Neuronal stem cell (in vitro differentiated cells): ENCODE results near the gene CD34.

ENCODE experiments used
- DNase-seq: peaks from one replicate; pipeline ENCODE4 v3.0.0-alpha.2; 2013; ENCODE audit warnings: low spot score
- H2AFZ ChIP-seq: one replicate; pipeline ENCODE4 v1.6.1; 2013; ENCODE audit warnings: mild to moderate bottlenecking, low read length, inconsistent platforms
- H2AK5ac ChIP-seq: 2 replicates; pipeline ENCODE4 v1.6.1; 2013; ENCODE audit warnings: low read depth, mild to moderate bottlenecking, inconsistent platforms, low read length, moderate library complexity, mixed read lengths
- H2BK120ac ChIP-seq: 2 replicates; pipeline ENCODE4 v1.6.1; 2013; ENCODE audit warnings: low read depth, mild to moderate bottlenecking, inconsistent platforms, low read length, moderate library complexity, mixed read lengths
- H2BK12ac ChIP-seq: one replicate; pipeline ENCODE4 v1.6.1; 2013; ENCODE audit warnings: low read length, inconsistent platforms
- H2BK15ac ChIP-seq: 2 replicates; pipeline ENCODE4 v1.6.1; 2013; ENCODE audit warnings: mild to moderate bottlenecking, low read length, inconsistent platforms, mixed read lengths
- H2BK5ac ChIP-seq: one replicate; pipeline ENCODE4 v1.6.1; 2013; ENCODE audit warnings: inconsistent platforms, mild to moderate bottlenecking, low read length, moderate library complexity
- H3K14ac ChIP-seq: one replicate; pipeline ENCODE4 v1.6.1; 2013; ENCODE audit warnings: low read length, inconsistent platforms
- H3K18ac ChIP-seq: 2 replicates; pipeline ENCODE4 v1.6.1; 2013; ENCODE audit warnings: low read length, inconsistent platforms
- H3K23ac ChIP-seq: 2 replicates; pipeline ENCODE4 v1.6.1; 2013; ENCODE audit warnings: low read depth, mild to moderate bottlenecking, mixed read lengths, low read length, inconsistent platforms; ENCODE audit not compliant: poor library complexity
- H3K27ac ChIP-seq: replicated peaks from 3 replicates; pipeline ENCODE4 v1.5.1; 2013; ENCODE audit warnings: low read length, inconsistent platforms
- H3K27me3 ChIP-seq, 3 experiments: 2 replicates each; pipeline ENCODE4 v1.6.1; 2013; ENCODE audit warnings: low read length in 3 of 3, mild to moderate bottlenecking in 2 of 3, inconsistent platforms in 1 of 3, low read depth in 1 of 3, mixed read lengths in 1 of 3, moderate library complexity in 1 of 3; ENCODE audit not compliant: control insufficient read depth in 3 of 3, insufficient read depth in 3 of 3
- H3K36me3 ChIP-seq, 2 donors: replicated peaks in 1 of 2; 2 replicates each; pipeline ENCODE4 v1.6.1; 2013; ENCODE audit warnings: low read length in 2 of 2; ENCODE audit not compliant: control insufficient read depth in 2 of 2, insufficient read depth in 2 of 2
- H3K4ac ChIP-seq: 2 replicates; pipeline ENCODE4 v1.6.1; 2013; ENCODE audit warnings: inconsistent platforms, mild to moderate bottlenecking, low read length, moderate library complexity
- H3K4me1 ChIP-seq, 2 donors: 1 replicate in 1 of 2; 2 replicates in 1 of 2; pipeline ENCODE4 v1.6.1; 2013; ENCODE audit warnings: low read length in 2 of 2, low read depth in 1 of 2; ENCODE audit not compliant: control insufficient read depth in 2 of 2, insufficient read depth in 1 of 2
- H3K4me2 ChIP-seq: one replicate; pipeline ENCODE4 v1.6.1; 2013; ENCODE audit warnings: mild to moderate bottlenecking, low read length, inconsistent platforms; ENCODE audit not compliant: insufficient read depth, poor library complexity, severe bottlenecking
- H3K4me3 ChIP-seq, 2 donors: 2 replicates each; pipeline ENCODE4 v1.5.1; 2013; ENCODE audit warnings: low read length in 2 of 2, mild to moderate bottlenecking in 2 of 2, inconsistent platforms in 1 of 2, moderate library complexity in 1 of 2
- H3K79me1 ChIP-seq: one replicate; pipeline ENCODE4 v1.6.1; 2013; ENCODE audit warnings: low read depth, mild to moderate bottlenecking, inconsistent platforms, low read length, moderate library complexity
- H3K9ac ChIP-seq: one replicate; pipeline ENCODE4 v1.6.1; 2013; ENCODE audit warnings: mild to moderate bottlenecking, low read depth, low read length, inconsistent platforms; ENCODE audit not compliant: poor library complexity
- H3K9me3 ChIP-seq, 2 donors: replicated peaks in 1 of 2; 2 replicates each; pipeline versions ENCODE3 to v1.6.1; 2013; ENCODE audit warnings: low read length in 2 of 2, mild to moderate bottlenecking in 2 of 2, inconsistent platforms in 1 of 2, low read depth in 1 of 2, mixed read lengths in 1 of 2, moderate library complexity in 1 of 2; ENCODE audit not compliant: control insufficient read depth in 2 of 2, insufficient read depth in 1 of 2
- H4K8ac ChIP-seq: one replicate; pipeline ENCODE4 v1.6.1; 2013; ENCODE audit warnings: low read depth, mild to moderate bottlenecking, inconsistent platforms, low read length, moderate library complexity
- H4K91ac ChIP-seq: one replicate; pipeline ENCODE4 v1.6.1; 2013; ENCODE audit warnings: low read length, low read depth, mild to moderate bottlenecking, inconsistent platforms; ENCODE audit not compliant: poor library complexity
- WGBS, 2 donors: extraction: QIAGEN DNeasy Blood & Tissue Kit; methylation state at CpG; one replicate each; pipeline ENCODE4 v1.1.7; 2013; ENCODE audit warnings: missing lambda C conversion rate in 2 of 2, mixed read lengths in 1 of 2; ENCODE audit not compliant: insufficient read length in 2 of 2, insufficient replicate concordance in 1 of 2; ENCODE audit errors: extremely low coverage in 2 of 2; 5-methylcytosine and 5-hydroxymethylcytosine counted together

The CD34 gene

GRCh38 chr1:207860531-207860930 lies 50.4 kb downstream of the CD34 start:
- no peak overlapping the region for H3K23ac ChIP-seq
- no peak overlapping the region for H4K8ac ChIP-seq
- no peak overlapping the region for H2AK5ac ChIP-seq
- WGBS, 2 donors: no CpG with 5 or more reads among the region's 5 CpGs
- no peaks in the 10 kb centered on the region for H3K9me3 ChIP-seq
- no peak overlapping the region for H4K91ac ChIP-seq
- no peak overlapping the region for H3K27ac ChIP-seq
- peaks cover 0 to 95% of the 10 kb centered on the region in 2 donors for H3K36me3 ChIP-seq
- no peak overlapping the region for H2AFZ ChIP-seq
- no peak for DNase-seq
- H3K9ac ChIP-seq: no peak overlapping the region
- H3K4me1 ChIP-seq: no peaks in the 10 kb centered on the region
- no peak overlapping the region for H3K4me2 ChIP-seq
- no peak overlapping the region for H2BK15ac ChIP-seq
- H2BK12ac ChIP-seq: no peak overlapping the region
- no peak overlapping the region for H2BK120ac ChIP-seq
- no peak overlapping the region for H3K4me3 ChIP-seq
- no peak overlapping the region for H3K18ac ChIP-seq
- H3K79me1 ChIP-seq: no peaks in the 10 kb centered on the region
- no peaks in the 10 kb centered on the region for H3K27me3 ChIP-seq
- H3K4ac ChIP-seq: no peak overlapping the region
- H3K14ac ChIP-seq: no peak overlapping the region
- H2BK5ac ChIP-seq: no peak overlapping the region

DNA sequence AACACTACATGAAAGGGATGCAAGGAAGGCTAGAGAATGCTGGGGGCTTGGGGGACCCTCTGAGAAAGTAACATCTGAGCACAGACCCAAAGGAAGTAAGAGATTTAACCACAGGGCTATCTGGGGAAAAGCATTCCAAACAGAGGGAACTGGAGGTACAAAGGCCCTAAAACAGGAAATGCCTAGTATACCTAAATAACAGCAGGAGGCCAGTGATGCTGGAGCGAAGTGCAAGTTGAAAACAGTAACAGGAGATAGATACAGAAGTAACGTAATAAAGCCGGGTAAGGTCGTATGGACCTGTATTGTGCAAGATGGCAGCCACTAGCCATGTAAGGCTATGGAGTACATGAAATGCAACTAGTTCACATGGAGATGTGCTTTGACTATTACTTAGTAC lies 52.1 kb downstream of the CD34 start:
- Histone ChIP-seq H3K9me3 (no peaks in the 10 kb centered on the region), H3K14ac (no peak overlapping the region), H3K79me1 (no peaks in the 10 kb centered on the region), H4K91ac (no peak overlapping the region), H3K18ac (no peak overlapping the region), H3K4me2 (no peak overlapping the region), H3K23ac (no peak overlapping the region), H3K36me3 (peaks cover 0 to 86% of the 10 kb centered on the region in 2 donors), H3K27ac (no peak overlapping the region), H2AK5ac (no peak overlapping the region), H4K8ac (no peak overlapping the region), H2BK5ac (no peak overlapping the region), H2BK15ac (no peak overlapping the region), H3K4ac (no peak overlapping the region), H2AFZ (no peak overlapping the region), H3K27me3 (no peaks in the 10 kb centered on the region), H3K9ac (no peak overlapping the region), H2BK12ac (no peak overlapping the region), H3K4me3 (no peak overlapping the region), H2BK120ac (no peak overlapping the region), H3K4me1 (no peaks in the 10 kb centered on the region)
- no peak for DNase-seq
- WGBS, 2 donors: no CpG with 5 or more reads among the region's 4 CpGs

DNA sequence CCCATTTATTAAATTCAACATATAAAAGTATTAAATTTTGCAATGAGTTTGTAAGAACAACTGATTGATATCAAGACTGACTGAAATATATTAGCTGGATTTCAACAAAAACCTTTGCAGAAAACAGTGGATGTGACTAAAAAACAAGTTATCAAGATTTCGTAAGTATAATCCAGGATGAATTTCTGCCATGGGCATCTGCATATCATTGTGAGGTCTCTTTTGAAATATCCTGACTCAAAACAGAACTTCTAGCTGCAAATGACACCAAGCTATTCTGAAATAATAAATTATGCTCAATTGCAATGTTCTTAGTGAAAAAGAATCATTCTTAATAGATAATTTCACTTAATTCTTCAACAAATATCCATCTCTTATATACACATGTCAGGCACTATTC lies 52.6 kb downstream of the CD34 start:
- H3K4me1 ChIP-seq: no peaks in the 10 kb centered on the region
- H2BK5ac ChIP-seq: no peak overlapping the region
- H2AK5ac ChIP-seq: no peak overlapping the region
- WGBS, 2 donors: no CpG with 5 or more reads among the region's 1 CpG
- H3K79me1 ChIP-seq: no peaks in the 10 kb centered on the region
- H3K4me2 ChIP-seq: no peak overlapping the region
- no peak overlapping the region for H2BK15ac ChIP-seq
- H2BK120ac ChIP-seq: no peak overlapping the region
- no peak overlapping the region for H2BK12ac ChIP-seq
- H3K27me3 ChIP-seq: no peaks in the 10 kb centered on the region
- H3K27ac ChIP-seq: no peak overlapping the region
- H3K9ac ChIP-seq: no peak overlapping the region
- peaks cover 0 to 83% of the 10 kb centered on the region in 2 donors for H3K36me3 ChIP-seq
- no peak overlapping the region for H3K4me3 ChIP-seq
- H2AFZ ChIP-seq: no peak overlapping the region
- H3K18ac ChIP-seq: no peak overlapping the region
- no peak overlapping the region for H3K4ac ChIP-seq
- H3K23ac ChIP-seq: no peak overlapping the region
- H4K91ac ChIP-seq: no peak overlapping the region
- no peak overlapping the region for H4K8ac ChIP-seq
- DNase-seq: no peak
- H3K14ac ChIP-seq: no peak overlapping the region
- no peaks in the 10 kb centered on the region for H3K9me3 ChIP-seq

DNA sequence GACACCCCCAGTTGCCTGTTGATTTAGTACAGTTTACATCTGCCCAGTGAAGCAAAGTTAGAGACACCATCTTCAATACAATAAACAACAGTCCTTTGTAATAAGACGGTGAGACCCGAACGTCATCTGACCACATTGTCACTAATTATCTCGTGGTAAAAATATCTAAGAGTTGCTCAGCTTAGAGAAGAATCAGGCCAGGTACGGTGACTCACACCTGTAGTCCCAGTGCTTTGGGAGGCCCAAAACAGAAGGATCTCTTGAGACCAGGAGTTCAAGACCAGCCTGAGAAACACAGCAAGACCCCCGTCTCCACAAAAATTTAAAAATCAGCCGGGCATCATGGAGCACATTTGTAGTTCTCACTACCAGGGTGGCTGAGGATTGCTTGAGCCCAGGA lies 53.5 kb downstream of the CD34 start:
- peaks cover 0 to 82% of the 10 kb centered on the region in 2 donors for H3K36me3 ChIP-seq
- DNase-seq: no peak
- H2BK120ac ChIP-seq: no peak overlapping the region
- H3K27me3 ChIP-seq: no peaks in the 10 kb centered on the region
- no CpG with 5 or more reads among the region's 7 CpGs for WGBS, 2 donors
- no peak overlapping the region for H3K4ac ChIP-seq
- no peaks in the 10 kb centered on the region for H3K9me3 ChIP-seq
- H3K4me3 ChIP-seq: no peak overlapping the region
- no peak overlapping the region for H3K27ac ChIP-seq
- no peaks in the 10 kb centered on the region for H3K4me1 ChIP-seq
- no peak overlapping the region for H3K14ac ChIP-seq
- H2BK12ac ChIP-seq: no peak overlapping the region
- no peak overlapping the region for H2BK15ac ChIP-seq
- no peak overlapping the region for H3K9ac ChIP-seq
- no peak overlapping the region for H3K23ac ChIP-seq
- H3K79me1 ChIP-seq: no peaks in the 10 kb centered on the region
- no peak overlapping the region for H2BK5ac ChIP-seq
- H4K8ac ChIP-seq: no peak overlapping the region
- H3K18ac ChIP-seq: no peak overlapping the region
- no peak overlapping the region for H2AK5ac ChIP-seq
- no peak overlapping the region for H3K4me2 ChIP-seq
- no peak overlapping the region for H4K91ac ChIP-seq
- no peak overlapping the region for H2AFZ ChIP-seq
